ENCODE data around the gene MEG3. TPM values are rescaled to one million over a fixed set of nuclear protein-coding genes. Genes with fewer than 3 reads are reported as not detected.

MEG3 gene
- total RNA-seq, 1 experiment from 2014 or later: not detected

DNA sequence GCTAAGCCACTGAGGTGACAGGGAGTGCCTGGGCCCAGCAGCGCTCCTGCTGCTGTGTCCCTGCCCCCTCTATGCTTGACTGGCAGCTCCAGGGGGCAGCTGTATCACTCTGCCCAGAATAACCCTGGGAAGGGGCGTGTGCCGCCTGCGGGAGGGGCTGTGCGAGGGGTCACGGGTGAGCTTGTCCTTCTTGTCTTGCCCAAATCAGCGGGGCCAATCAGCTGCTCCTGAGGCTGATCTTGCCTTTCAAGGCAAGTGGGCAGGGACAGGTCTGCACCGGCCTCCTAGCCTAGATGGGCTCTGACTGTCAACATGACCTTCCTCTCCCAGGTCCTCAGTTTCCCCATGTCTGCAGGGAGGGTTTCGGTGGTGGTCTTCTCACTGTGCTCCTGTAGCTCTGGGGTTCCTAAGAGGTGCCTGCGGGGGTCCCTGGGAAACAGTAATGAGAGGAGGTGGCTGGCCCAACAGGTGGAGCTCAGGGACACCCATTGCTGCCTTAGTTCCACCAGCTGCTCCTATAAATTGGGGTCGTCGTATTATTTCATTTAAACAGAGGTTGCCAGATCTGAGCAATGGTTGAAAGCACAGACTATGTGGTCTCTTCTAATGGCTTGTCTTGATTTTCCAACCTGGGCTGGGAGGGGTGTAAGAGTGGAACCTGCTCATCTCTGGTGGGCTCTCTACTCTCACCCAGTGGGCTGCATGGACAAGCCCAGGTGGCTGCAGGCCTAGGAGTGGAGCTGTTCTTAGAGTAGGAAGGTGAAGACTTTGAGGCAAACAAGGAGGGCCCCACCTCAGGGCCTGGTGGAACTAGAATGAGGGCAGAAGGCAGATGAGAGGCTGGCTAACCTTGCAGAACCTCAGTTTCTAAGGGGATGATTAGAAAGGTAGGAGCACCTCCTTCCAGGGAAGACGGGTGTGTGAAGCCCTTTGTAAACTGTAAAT lies 65.9 kb downstream of the MEG3 start:
- TF ChIP-seq, protein P1, sequence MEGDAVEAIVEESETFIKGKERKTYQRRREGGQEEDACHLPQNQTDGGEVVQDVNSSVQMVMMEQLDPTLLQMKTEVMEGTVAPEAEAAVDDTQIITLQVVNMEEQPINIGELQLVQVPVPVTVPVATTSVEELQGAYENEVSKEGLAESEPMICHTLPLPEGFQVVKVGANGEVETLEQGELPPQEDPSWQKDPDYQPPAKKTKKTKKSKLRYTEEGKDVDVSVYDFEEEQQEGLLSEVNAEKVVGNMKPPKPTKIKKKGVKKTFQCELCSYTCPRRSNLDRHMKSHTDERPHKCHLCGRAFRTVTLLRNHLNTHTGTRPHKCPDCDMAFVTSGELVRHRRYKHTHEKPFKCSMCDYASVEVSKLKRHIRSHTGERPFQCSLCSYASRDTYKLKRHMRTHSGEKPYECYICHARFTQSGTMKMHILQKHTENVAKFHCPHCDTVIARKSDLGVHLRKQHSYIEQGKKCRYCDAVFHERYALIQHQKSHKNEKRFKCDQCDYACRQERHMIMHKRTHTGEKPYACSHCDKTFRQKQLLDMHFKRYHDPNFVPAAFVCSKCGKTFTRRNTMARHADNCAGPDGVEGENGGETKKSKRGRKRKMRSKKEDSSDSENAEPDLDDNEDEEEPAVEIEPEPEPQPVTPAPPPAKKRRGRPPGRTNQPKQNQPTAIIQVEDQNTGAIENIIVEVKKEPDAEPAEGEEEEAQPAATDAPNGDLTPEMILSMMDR (IDR thresholded peaks at IDR 0.05; ENCODE audit: unreplicated experiment): no peak
- intact Hi-C loops (cut with micrococcal nuclease; ENCODE audit: unreplicated experiment): no loop called here
- BruUV-seq (replicated peaks): no TSS peak
- no peak overlapping the region for H3K4me3 Mint-ChIP-seq (ENCODE audit: low read depth, unreplicated experiment)
- CTCF ChIA-PET: no interaction called here
- no peak overlapping the region for H3K27ac Mint-ChIP-seq (ENCODE audit: unreplicated experiment)
- H3K9me3 Mint-ChIP-seq (ENCODE audit: low read depth, unreplicated experiment): no peaks in the 10 kb centered on the region
- peaks cover 13% of the 10 kb centered on the region for H3K4me1 Mint-ChIP-seq (ENCODE audit: low read depth, unreplicated experiment)
- no peak for DNase-seq
- no peaks in the 10 kb centered on the region for H3K27me3 Mint-ChIP-seq (ENCODE audit: unreplicated experiment)
- H3K36me3 Mint-ChIP-seq (ENCODE audit: insufficient read depth, unreplicated experiment): peaks cover 7% of the 10 kb centered on the region

- no TSS peak for BruUV-seq (replicated peaks)
- H3K27ac Mint-ChIP-seq (ENCODE audit: unreplicated experiment): no peak overlapping the region
- CTCF ChIA-PET: no interaction called here
Observed at GRCh38 chr14:100892496-100893227, 66.7 kb downstream of the MEG3 start.

GRCh38 chr14:100893228-100893601 lies 67.3 kb downstream of the MEG3 start:
- H3K27ac Mint-ChIP-seq (ENCODE audit: unreplicated experiment): no peak overlapping the region

More at GRCh38 chr14:100892496-100893227, 66.7 kb downstream of the MEG3 start:
- Mint-ChIP-seq H3K9me3 (ENCODE audit: low read depth, unreplicated experiment) (no peaks in the 10 kb centered on the region), H3K4me3 (ENCODE audit: low read depth, unreplicated experiment) (no peak overlapping the region), H3K36me3 (ENCODE audit: insufficient read depth, unreplicated experiment) (peaks cover 7% of the 10 kb centered on the region), H3K27me3 (ENCODE audit: unreplicated experiment) (no peaks in the 10 kb centered on the region), H3K4me1 (ENCODE audit: low read depth, unreplicated experiment) (peaks cover 13% of the 10 kb centered on the region)
- DNase-seq: no peak
- TF ChIP-seq, protein P1 (IDR thresholded peaks at IDR 0.05; ENCODE audit: unreplicated experiment): no peak
- intact Hi-C loops (cut with micrococcal nuclease; ENCODE audit: unreplicated experiment): no loop called here

DNA sequence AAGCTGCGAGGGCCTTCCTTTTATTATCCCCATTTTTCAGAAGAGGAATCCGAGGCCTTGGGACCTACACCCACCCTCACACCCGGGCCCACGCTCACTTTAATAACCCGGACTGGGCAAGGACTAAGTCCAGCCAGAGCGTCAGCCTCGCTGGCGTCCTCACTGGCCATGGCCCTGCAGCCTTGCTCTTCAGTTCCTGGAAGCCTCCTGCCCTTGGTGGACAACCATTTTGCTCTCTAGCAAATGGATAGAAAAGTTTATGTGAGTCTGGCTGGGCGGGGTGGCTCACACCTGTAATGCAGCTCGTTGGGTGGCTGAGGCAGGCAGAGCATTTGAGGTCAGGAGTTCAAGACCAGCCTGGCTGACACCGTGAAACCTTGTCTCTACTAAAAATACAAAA lies 67.8 kb downstream of the MEG3 start:
- Mint-ChIP-seq H3K4me3 (ENCODE audit: low read depth, unreplicated experiment) (no peak overlapping the region), H3K36me3 (ENCODE audit: insufficient read depth, unreplicated experiment) (peaks cover 7% of the 10 kb centered on the region), H3K9me3 (ENCODE audit: low read depth, unreplicated experiment) (no peaks in the 10 kb centered on the region), H3K27me3 (ENCODE audit: unreplicated experiment) (no peaks in the 10 kb centered on the region), H3K4me1 (ENCODE audit: low read depth, unreplicated experiment) (peaks cover 10% of the 10 kb centered on the region), H3K27ac (ENCODE audit: unreplicated experiment) (no peak overlapping the region)
- TF ChIP-seq, protein P1 (IDR thresholded peaks at IDR 0.05; ENCODE audit: unreplicated experiment): no peak
- no peak for DNase-seq
- intact Hi-C loops (cut with micrococcal nuclease; ENCODE audit: unreplicated experiment): no loop called here
- BruUV-seq (replicated peaks): no TSS peak
- CTCF ChIA-PET: interaction anchor here (0.7 kb wide), 1 partner anchor 12 kb away, joined by 5 read pairs; no protein-coding TSS in a partner anchor

More at GRCh38 chr14:100893228-100893601, 67.3 kb downstream of the MEG3 start:
- peaks cover 7% of the 10 kb centered on the region for H3K36me3 Mint-ChIP-seq (ENCODE audit: insufficient read depth, unreplicated experiment)
- DNase-seq: no peak
- intact Hi-C loops (cut with micrococcal nuclease; ENCODE audit: unreplicated experiment): no loop called here
- TF ChIP-seq, protein P1 (IDR thresholded peaks at IDR 0.05; ENCODE audit: unreplicated experiment): no peak
- CTCF ChIA-PET: no interaction called here
- peaks cover 13% of the 10 kb centered on the region for H3K4me1 Mint-ChIP-seq (ENCODE audit: low read depth, unreplicated experiment)
- H3K4me3 Mint-ChIP-seq (ENCODE audit: low read depth, unreplicated experiment): no peak overlapping the region
- no TSS peak for BruUV-seq (replicated peaks)
- H3K27me3 Mint-ChIP-seq (ENCODE audit: unreplicated experiment): no peaks in the 10 kb centered on the region
- no peaks in the 10 kb centered on the region for H3K9me3 Mint-ChIP-seq (ENCODE audit: low read depth, unreplicated experiment)

Data from Calu3 (cell line).